ENCODE data around the gene TTC16. TPM values are rescaled to one million over a fixed set of nuclear protein-coding genes. Genes with fewer than 3 reads are reported as not detected.

The TTC16 gene
- total and polyA plus RNA-seq, 2 donors (not counting 3 experiments of a cell fraction or from before 2014, with no cell fraction given) = not detected

- dilution Hi-C loops (cut with MboI; ENCODE audit: extremely low pct_ligation_motif_present, low sequenced_read_pairs) = no loop called here
- Histone ChIP-seq H3K4me1 (ENCODE audit: control insufficient read depth, extremely low read depth, insufficient read depth, low read length) (peaks cover 19% of the 10 kb centered on the region), H3K9me3 (replicated peaks; ENCODE audit: control insufficient read depth, insufficient read depth, low read length) (no peaks in the 10 kb centered on the region), H3K27ac (ENCODE audit: insufficient read depth, low read depth, low read length) (no peak overlapping the region), H3K9ac (replicated peaks; ENCODE audit: extremely low read depth, insufficient read depth, low read length) (no peak overlapping the region), H2AFZ (ENCODE audit: low read depth, low read length) (no peak overlapping the region), H3K4me3 (replicated peaks in 1 of 3; ENCODE audit: insufficient read depth in 1 of 3, low read depth in 1 of 3, low read length in 3 of 3) (no peak overlapping the region), H3K4me2 (ENCODE audit: insufficient read depth, low read length) (no peak overlapping the region), H3K9me1 (replicated peaks; ENCODE audit: control insufficient read depth, extremely low read depth, insufficient read depth, low read length) (no peaks in the 10 kb centered on the region), H3K79me2 (ENCODE audit: control insufficient read depth, insufficient read depth, low read length) (peaks cover 23% of the 10 kb centered on the region), H4K20me1 (replicated peaks; ENCODE audit: control insufficient read depth, extremely low read depth, insufficient read depth, low read length) (no peaks in the 10 kb centered on the region), H3K36me3 (ENCODE audit: control insufficient read depth in 2 of 2, extremely low read depth in 1 of 2, insufficient read depth in 2 of 2, low read length in 2 of 2) (no peaks in the 10 kb centered on the region), H3K27me3 (ENCODE audit: control insufficient read depth in 2 of 2, insufficient read depth in 2 of 2, low read length in 2 of 2) (no peaks in the 10 kb centered on the region)
- intact Hi-C loops (cut with micrococcal nuclease) = no loop called here
- BruUV-seq (replicated peaks) = no TSS peak
- FAIRE-seq = no peak
- ChIA-PET POLR2A (no interaction called here), CTCF (interaction anchor here (0.9 to 1.3 kb wide), 3 partner anchors 10 to 97 kb away, joined by 3 read pairs; no protein-coding TSS in a partner anchor)
- no peak for TF ChIP-seq GATA2 (IDR thresholded peaks at IDR 0.05; ENCODE audit: insufficient read depth, insufficient read length, low read depth, low read length)
- no peak for TF ChIP-seq EZH2 (IDR thresholded peaks at IDR 0.05; ENCODE audit: borderline replicate concordance, low read depth, low read length, severe bottlenecking)
- no peak for TF ChIP-seq MAX (IDR thresholded peaks at IDR 0.05; ENCODE audit: insufficient read depth, insufficient read length)
- TF ChIP-seq POLR2A (IDR thresholded peaks at IDR 0.05; ENCODE audit: low read depth, low read length) = no peak
- no peak for TF ChIP-seq POLR2AphosphoS5 (IDR thresholded peaks at IDR 0.05; ENCODE audit: insufficient read depth, low read depth, low read length)
- no peak for TF ChIP-seq MYC (IDR thresholded peaks at IDR 0.05; ENCODE audit: low read depth, low read length)
- no peak for TF ChIP-seq CTCF (IDR thresholded peaks at IDR 0.05; ENCODE audit: extremely low read depth in 1 of 2, insufficient read depth in 1 of 2, low read depth in 1 of 2, low read length in 2 of 2)
- no peak for TF ChIP-seq FOS (IDR thresholded peaks at IDR 0.05; ENCODE audit: borderline replicate concordance, insufficient read depth, low read length)
- no peak for TF ChIP-seq JUN (IDR thresholded peaks at IDR 0.05; ENCODE audit: borderline replicate concordance, insufficient read depth, insufficient read length, low read depth)
- no peak for DNase-seq (ENCODE audit: low read depth, low spot score)
Observed at GRCh38 chr9:127773272-127773671, 57.4 kb downstream of the TTC16 start.
